Loucy (cell line): ENCODE measurements around the gene ENPP5.
A peak's percentile ranks its signal among the peaks of the same experiment; 100 is the strongest.
"Not testable (repeated sequence)": the region's sequence is repeated elsewhere in the genome, so short reads cannot be mapped to it uniquely, and the experiment has no call there.

ENCODE experiments used
- H2AFZ ChIP-seq: fragments of 200-600 bp; sonication (generic); 2 replicates; pipeline ENCODE4 v1.6.0; 2016; ENCODE audit warnings: antibody characterized with exemption, mild to moderate bottlenecking, low read length, moderate library complexity
- H3F3A ChIP-seq: fragments of 200-600 bp; 2 replicates; pipeline ENCODE4 v1.6.0; 2016; ENCODE audit warnings: antibody characterized with exemption, low read depth, mild to moderate bottlenecking
- H3K27me3 ChIP-seq: fragments of 200-600 bp; sonication (generic); 2 replicates; pipeline ENCODE4 v1.6.1; 2014; ENCODE audit warnings: low read length, mild to moderate bottlenecking; ENCODE audit not compliant: insufficient read depth, poor library complexity, severe bottlenecking
- H3K36me3 ChIP-seq: fragments of 200-600 bp; sonication (generic); 2 replicates; pipeline ENCODE4 v1.6.1; 2016; ENCODE audit warnings: low read length; ENCODE audit not compliant: insufficient read depth
- H3K4me1 ChIP-seq: fragments of 200-600 bp; sonication (generic); 2 replicates; pipeline ENCODE4 v1.5.1; 2014; ENCODE audit warnings: low read length, mild to moderate bottlenecking; ENCODE audit not compliant: insufficient read depth, poor library complexity, severe bottlenecking
- H3K4me2 ChIP-seq: fragments of 200-600 bp; sonication (generic); 2 replicates; pipeline ENCODE4 v1.6.0; 2014; ENCODE audit warnings: antibody characterized with exemption, low read length, low read depth, mild to moderate bottlenecking; ENCODE audit not compliant: poor library complexity, severe bottlenecking
- H3K4me3 ChIP-seq: fragments of 200-600 bp; sonication (generic); 2 replicates; pipeline ENCODE4 v1.5.1; 2014; ENCODE audit warnings: low read length, mild to moderate bottlenecking, mixed read lengths; ENCODE audit not compliant: poor library complexity, severe bottlenecking
- H3K79me2 ChIP-seq: fragments of 200-600 bp; sonication (generic); 2 replicates; pipeline ENCODE4 v1.6.1; 2014; ENCODE audit warnings: low read length; ENCODE audit not compliant: insufficient read depth
- H3K9ac ChIP-seq: fragments of 200-600 bp; sonication (generic); 2 replicates; pipeline ENCODE4 v1.6.0; 2014; ENCODE audit warnings: mild to moderate bottlenecking, low read depth, low read length, moderate library complexity; ENCODE audit not compliant: poor library complexity, severe bottlenecking
- H3K9me2 ChIP-seq: fragments of 200-600 bp; sonication (generic); replicated peaks from 2 replicates; pipeline ENCODE4 v1.6.1; 2016; ENCODE audit warnings: low read depth, low read length, mixed read lengths
- H3K9me3 ChIP-seq: fragments of 200-600 bp; sonication (generic); 2 replicates; pipeline ENCODE4 v1.6.1; 2014; ENCODE audit warnings: mild to moderate bottlenecking, antibody characterized with exemption, low read length, low read depth; ENCODE audit not compliant: insufficient read depth
- H4K20me1 ChIP-seq: fragments of 200-600 bp; sonication (generic); 2 replicates; pipeline ENCODE4 v1.6.0; 2014; ENCODE audit warnings: antibody characterized with exemption, low read length, mild to moderate bottlenecking; ENCODE audit not compliant: insufficient read depth, poor library complexity, severe bottlenecking
- CTCF ChIP-seq: fragments of 200-600 bp; sonication (generic); conservative IDR thresholded peaks from 2 replicates; pipeline ENCODE4 v1.5.1; 2014; ENCODE audit warnings: mild to moderate bottlenecking, antibody characterized with exemption, low read length
- EZH2phosphoT487 ChIP-seq: fragments of 200-600 bp; IDR thresholded peaks from 2 replicates; pipeline ENCODE4 v1.6.1; 2018; ENCODE audit warnings: antibody characterized with exemption, mild to moderate bottlenecking, moderate library complexity, borderline replicate concordance

The ENPP5 gene

GRCh38 chr6:46128476-46128875 lies 42.3 kb downstream of the ENPP5 start:
- peak overlapping the region; percentile 91 for H3K4me3 ChIP-seq
- H3K9me3 ChIP-seq, result no peaks in the 10 kb centered on the region
- H3K9ac ChIP-seq, result peak overlapping the region; percentile 71
- TF ChIP-seq CTCF (no peak), EZH2phosphoT487 (no peak)
- peaks cover 12% of the 10 kb centered on the region; the same call in 1 of the 2 replicates for H3K79me2 ChIP-seq
- H3K9me2 ChIP-seq, result no peaks in the 10 kb centered on the region
- H4K20me1 ChIP-seq, result no peaks in the 10 kb centered on the region
- peaks cover 15% of the 10 kb centered on the region for H3K4me1 ChIP-seq
- no peaks in the 10 kb centered on the region for H3K27me3 ChIP-seq
- H2AFZ ChIP-seq, result 0 out of 2 replicates have a peak overlapping the region, but pooled peaks have one; percentile 99
- no peaks in the 10 kb centered on the region for H3K36me3 ChIP-seq
- no peaks in the 10 kb centered on the region for H3F3A ChIP-seq
- H3K4me2 ChIP-seq, result peak overlapping the region; percentile 77

- not testable (repeated sequence) for H3K9me3 ChIP-seq, H3K79me2 ChIP-seq, H3K4me2 ChIP-seq, H3K9me2 ChIP-seq, H3K36me3 ChIP-seq, H3K27me3 ChIP-seq, H3K4me1 ChIP-seq, H4K20me1 ChIP-seq, H2AFZ ChIP-seq, H3F3A ChIP-seq, H3K4me3 ChIP-seq, H3K9ac ChIP-seq
These were observed 51.1 kb downstream of the ENPP5 start for GRCh38 chr6:46119679-46120078.

GRCh38 chr6:46118836-46119235 lies 51.9 kb downstream of the ENPP5 start:
- Histone ChIP-seq H3K9me3 (no peaks in the 10 kb centered on the region), H3K4me1 (no peaks in the 10 kb centered on the region), H4K20me1 (no peaks in the 10 kb centered on the region), H3K9me2 (no peaks in the 10 kb centered on the region), H2AFZ (no peak overlapping the region), H3K36me3 (no peaks in the 10 kb centered on the region), H3K79me2 (no peaks in the 10 kb centered on the region), H3K4me2 (no peak overlapping the region), H3K4me3 (no peak overlapping the region), H3F3A (no peaks in the 10 kb centered on the region), H3K9ac (no peak overlapping the region), H3K27me3 (no peaks in the 10 kb centered on the region)
- TF ChIP-seq EZH2phosphoT487, result no peak
- TF ChIP-seq CTCF, result no peak

- Histone ChIP-seq H3K27me3 (no peaks in the 10 kb centered on the region), H3F3A (no peaks in the 10 kb centered on the region), H4K20me1 (no peaks in the 10 kb centered on the region), H3K9me3 (no peaks in the 10 kb centered on the region), H3K36me3 (no peaks in the 10 kb centered on the region), H3K9ac (no peak overlapping the region), H3K4me1 (no peaks in the 10 kb centered on the region), H3K4me2 (no peak overlapping the region), H3K9me2 (no peaks in the 10 kb centered on the region), H3K79me2 (no peaks in the 10 kb centered on the region), H3K4me3 (no peak overlapping the region), H2AFZ (no peak overlapping the region)
- TF ChIP-seq CTCF (no peak), EZH2phosphoT487 (no peak)
These were observed 52.6 kb downstream of the ENPP5 start for GRCh38 chr6:46118157-46118556.
